Adipocyte (in vitro differentiated cells): Measurements from ENCODE around the gene UPP1.
"Not testable (repeated sequence)": the region's sequence is repeated elsewhere in the genome, so short reads cannot be mapped to it uniquely, and the experiment has no call there.

Experiments used
- DNase-seq: peaks from one replicate; pipeline ENCODE4 v3.0.0-alpha.2; 2015; ENCODE audit warnings: low read depth
- H3K27me3 ChIP-seq: replicated peaks from 2 replicates; pipeline ENCODE4 v1.7.0; 2013; ENCODE audit warnings: mild to moderate bottlenecking, low read length, moderate library complexity; ENCODE audit not compliant: control insufficient read depth, insufficient read depth
- H3K36me3 ChIP-seq: 2 replicates; pipeline ENCODE4 v1.7.0; 2013; ENCODE audit warnings: low read length, mild to moderate bottlenecking, moderate library complexity; ENCODE audit not compliant: control insufficient read depth, insufficient read depth, severe bottlenecking
- H3K4me1 ChIP-seq: 2 replicates; pipeline ENCODE4 v1.7.0; 2013; ENCODE audit warnings: mild to moderate bottlenecking, low read length, moderate library complexity; ENCODE audit not compliant: control insufficient read depth, insufficient read depth
- H3K4me3 ChIP-seq: 2 replicates; pipeline ENCODE4 v1.7.0; 2013; ENCODE audit warnings: mild to moderate bottlenecking, low read length, moderate library complexity
- H3K9ac ChIP-seq: 2 replicates; pipeline ENCODE4 v1.7.0; 2013; ENCODE audit warnings: mild to moderate bottlenecking, low read length, moderate library complexity
- H3K9me3 ChIP-seq: 2 replicates; pipeline ENCODE4 v1.7.0; 2013; ENCODE audit warnings: mild to moderate bottlenecking, low read length, moderate library complexity; ENCODE audit not compliant: control insufficient read depth

The UPP1 gene

DNA sequence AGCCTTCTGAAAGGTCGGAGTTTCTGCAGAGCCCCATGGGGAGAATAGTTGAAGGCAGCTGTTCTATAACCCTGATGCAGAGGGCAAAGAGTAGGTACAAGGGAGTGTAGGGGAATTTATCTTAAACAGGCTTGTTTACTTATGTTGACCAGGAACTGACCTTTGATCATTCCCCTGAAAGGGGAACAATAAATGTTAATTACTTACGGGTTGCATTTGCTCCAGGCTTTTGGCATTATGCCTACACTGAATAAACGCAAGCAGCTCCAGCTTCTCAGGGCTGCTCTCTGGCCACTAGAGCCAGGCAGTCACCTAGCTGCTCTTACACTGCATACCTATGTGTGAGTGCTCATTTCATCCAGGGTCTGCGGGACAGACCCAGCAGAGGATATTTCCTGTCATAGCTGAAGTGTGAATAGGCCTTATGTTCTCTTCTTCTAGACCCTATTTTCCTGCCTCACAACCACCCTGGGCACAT is 55.3 kb downstream of the UPP1 start:
- Histone ChIP-seq H3K27me3 (peaks cover 17% of the 10 kb centered on the region), H3K9ac (no peak overlapping the region), H3K4me3 (no peak overlapping the region), H3K36me3 (no peaks in the 10 kb centered on the region), H3K4me1 (peaks cover 11% of the 10 kb centered on the region), H3K9me3 (peaks cover 9% of the 10 kb centered on the region)
- no peak for DNase-seq

DNA sequence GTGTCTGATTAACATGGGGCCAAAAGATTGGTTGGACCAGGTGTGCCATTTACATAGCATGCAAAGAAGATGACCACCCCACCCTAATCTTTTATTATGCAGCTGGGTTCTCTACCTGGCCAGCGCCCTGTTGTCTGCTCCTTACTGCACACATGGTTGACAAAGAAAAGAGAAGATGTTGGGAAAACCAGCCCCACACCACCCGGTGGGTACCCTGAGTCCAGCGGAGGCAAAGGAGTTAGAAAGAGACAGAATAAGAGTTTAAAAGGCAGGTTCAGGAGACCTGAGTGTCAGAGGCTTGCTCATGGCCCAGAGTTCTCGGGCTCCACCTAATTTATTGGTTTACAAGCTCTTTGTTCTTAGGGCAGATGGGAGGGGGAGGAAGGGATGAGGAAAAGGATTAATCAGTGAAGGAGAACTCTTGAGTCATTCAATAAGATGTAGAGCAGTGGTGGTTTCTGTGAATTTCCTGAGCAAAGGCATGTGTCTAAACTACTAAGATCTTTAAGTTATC is 58.1 kb downstream of the UPP1 start:
- no peaks in the 10 kb centered on the region for H3K4me1 ChIP-seq
- no peaks in the 10 kb centered on the region for H3K36me3 ChIP-seq
- DNase-seq = no peak
- peaks cover 2% of the 10 kb centered on the region for H3K9me3 ChIP-seq
- peaks cover 20% of the 10 kb centered on the region for H3K27me3 ChIP-seq
- H3K9ac ChIP-seq = no peak overlapping the region
- no peak overlapping the region for H3K4me3 ChIP-seq

- not testable (repeated sequence) for H3K4me1 ChIP-seq, H3K4me3 ChIP-seq, H3K36me3 ChIP-seq, DNase-seq, H3K9ac ChIP-seq, H3K9me3 ChIP-seq
- peaks cover 20% of the 10 kb centered on the region for H3K27me3 ChIP-seq
Observed at GRCh38 chr7:48147690-48148089, 58.6 kb downstream of the UPP1 start.

- Histone ChIP-seq H3K9ac (no peak overlapping the region), H3K4me3 (no peak overlapping the region), H3K36me3 (no peaks in the 10 kb centered on the region), H3K4me1 (no peaks in the 10 kb centered on the region), H3K27me3 (peaks cover 20% of the 10 kb centered on the region), H3K9me3 (no peaks in the 10 kb centered on the region)
- no peak for DNase-seq
Observed at GRCh38 chr7:48148311-48148710, 59.2 kb downstream of the UPP1 start.

GRCh38 chr7:48149058-48149457 is 60.0 kb downstream of the UPP1 start:
- Histone ChIP-seq H3K4me1 (no peaks in the 10 kb centered on the region), H3K9me3 (no peaks in the 10 kb centered on the region), H3K36me3 (no peaks in the 10 kb centered on the region), H3K27me3 (peaks cover 20% of the 10 kb centered on the region), H3K9ac (no peak overlapping the region), H3K4me3 (no peak overlapping the region)
- no peak for DNase-seq

GRCh38 chr7:48150086-48150485 is 61.0 kb downstream of the UPP1 start:
- H3K9me3 ChIP-seq = no peaks in the 10 kb centered on the region
- no peak for DNase-seq
- no peaks in the 10 kb centered on the region for H3K4me1 ChIP-seq
- no peak overlapping the region for H3K9ac ChIP-seq
- H3K4me3 ChIP-seq = no peak overlapping the region
- no peaks in the 10 kb centered on the region for H3K36me3 ChIP-seq
- peaks cover 20% of the 10 kb centered on the region for H3K27me3 ChIP-seq

GRCh38 chr7:48154792-48155413 is 65.8 kb downstream of the UPP1 start:
- no peaks in the 10 kb centered on the region for H3K9me3 ChIP-seq
- H3K27me3 ChIP-seq = peaks cover 14% of the 10 kb centered on the region
- no peak overlapping the region for H3K9ac ChIP-seq
- no peaks in the 10 kb centered on the region for H3K4me1 ChIP-seq
- no peak overlapping the region for H3K4me3 ChIP-seq
- DNase-seq = peak; percentile 81
- H3K36me3 ChIP-seq = no peaks in the 10 kb centered on the region
